Neutrophil (primary cell): Measurements from ENCODE around the gene CLCN2.

Source experiments
- H3K27ac ChIP-seq: fragments of 200-600 bp; sonication (generic); 2 replicates; pipeline ENCODE4 v1.5.1; 2016; ENCODE audit warnings: mild to moderate bottlenecking, moderate library complexity
- H3K27me3 ChIP-seq: fragments of 200-600 bp; sonication (generic); 2 replicates; pipeline ENCODE4 v1.6.0; 2016; ENCODE audit warnings: mild to moderate bottlenecking
- H3K36me3 ChIP-seq: fragments of 200-600 bp; sonication (generic); 2 replicates; pipeline ENCODE4 v1.5.1; 2017
- H3K4me1 ChIP-seq, 2 experiments: fragments of 200-600 bp in 1 of 2; sonication (generic) in 1 of 2; 1 replicate in 1 of 2; 2 replicates in 1 of 2; pipeline versions ENCODE4 v1.5.1 to v1.6.1; 2013 to 2016; ENCODE audit warnings: low read depth in 1 of 2, low read length in 1 of 2, mild to moderate bottlenecking in 1 of 2, moderate library complexity in 1 of 2; ENCODE audit not compliant: control insufficient read depth in 1 of 2, insufficient read depth in 1 of 2
- H3K4me3 ChIP-seq, 2 experiments: fragments of 200-600 bp in 1 of 2; sonication (generic) in 1 of 2; 1 replicate in 1 of 2; 2 replicates in 1 of 2; pipeline ENCODE4 v1.5.1; 2013 to 2016; ENCODE audit warnings: low read depth in 1 of 2, low read length in 1 of 2, mild to moderate bottlenecking in 1 of 2, moderate library complexity in 1 of 2
- H3K9me3 ChIP-seq: fragments of 200-600 bp; sonication (generic); 2 replicates; pipeline ENCODE4 v1.5.1; 2016
- CTCF ChIP-seq: fragments of 200-600 bp; sonication (generic); IDR thresholded peaks from 2 replicates; pipeline ENCODE4 v1.5.1; 2016; ENCODE audit warnings: antibody characterized with exemption

The CLCN2 gene

GRCh38 chr3:184368116-184368515, 6.7 kb upstream of the CLCN2 start:
- Histone ChIP-seq H3K4me1 (peaks cover 8% of the 10 kb centered on the region in 2 experiments), H3K9me3 (no peaks in the 10 kb centered on the region), H3K4me3 (no peak overlapping the region), H3K27ac (no peak overlapping the region), H3K27me3 (peaks cover 5% of the 10 kb centered on the region), H3K36me3 (peaks cover 14% of the 10 kb centered on the region)
- TF ChIP-seq CTCF, result no peak

GRCh38 chr3:184366619-184367289, 5.3 kb upstream of the CLCN2 start:
- Histone ChIP-seq H3K36me3 (peaks cover 14% of the 10 kb centered on the region), H3K9me3 (no peaks in the 10 kb centered on the region), H3K27ac (no peak overlapping the region), H3K4me1 (peaks cover 17 to 22% of the 10 kb centered on the region in 2 experiments), H3K27me3 (no peaks in the 10 kb centered on the region), H3K4me3 (no peak overlapping the region)
- no peak for TF ChIP-seq CTCF

GRCh38 chr3:184362668-184363546, 1.5 kb upstream of the CLCN2 start:
- Histone ChIP-seq H3K4me1 (peaks cover 24 to 28% of the 10 kb centered on the region in 2 experiments), H3K4me3 (peak overlapping the region; percentile 91)

GRCh38 chr3:184361932-184362667, 695 bp upstream of the CLCN2 start:
- Histone ChIP-seq H3K4me1 (peaks cover 24 to 28% of the 10 kb centered on the region in 2 experiments), H3K27ac (peak overlapping the region; percentile 70), H3K36me3 (no peaks in the 10 kb centered on the region), H3K27me3 (peaks cover 28% of the 10 kb centered on the region), H3K9me3 (no peaks in the 10 kb centered on the region), H3K4me3 (peak overlapping the region; percentile 91)
- TF ChIP-seq CTCF, result no peak

More at GRCh38 chr3:184362668-184363546, 1.5 kb upstream of the CLCN2 start:
- TF ChIP-seq CTCF, result peak; percentile 50
- peaks cover 28% of the 10 kb centered on the region for H3K27me3 ChIP-seq
- peaks cover 2% of the 10 kb centered on the region for H3K36me3 ChIP-seq
- H3K27ac ChIP-seq, result peak overlapping the region; percentile 70
- H3K9me3 ChIP-seq, result no peaks in the 10 kb centered on the region

- no peak for TF ChIP-seq CTCF
- Histone ChIP-seq H3K36me3 (no peaks in the 10 kb centered on the region), H3K4me1 (peaks cover 24 to 28% of the 10 kb centered on the region in 2 experiments), H3K4me3 (peak overlapping the region; percentile 91), H3K9me3 (no peaks in the 10 kb centered on the region), H3K27me3 (peaks cover 28% of the 10 kb centered on the region), H3K27ac (no peak overlapping the region)
Measured at GRCh38 chr3:184360929-184361531, 375 bp downstream of the CLCN2 start.
